GM21423 (cell line): ENCODE results near the gene CDCA8.
"Not testable (repeated sequence)": the region's sequence is repeated elsewhere in the genome, so short reads cannot be mapped to it uniquely, and the experiment has no call there.

Experiments
- ATAC-seq: cut with Tn5 transposase; IDR thresholded peaks from one replicate; pipeline ENCODE4 v1.9.1; 2021; ENCODE audit warnings: mild to moderate bottlenecking, moderate library complexity; ENCODE audit not compliant: unreplicated experiment

The CDCA8 gene

GRCh38 chr1:37672136-37672870, 20.0 kb upstream of the CDCA8 start:
- ATAC-seq, result no peak

- ATAC-seq, result no peak
Measured at GRCh38 chr1:37673920-37674319, 18.4 kb upstream of the CDCA8 start.

GRCh38 chr1:37676281-37677142, 15.8 kb upstream of the CDCA8 start:
- ATAC-seq, result peak; percentile 60

GRCh38 chr1:37677143-37677439, 15.2 kb upstream of the CDCA8 start:
- no peak for ATAC-seq

GRCh38 chr1:37677808-37678207, 14.5 kb upstream of the CDCA8 start:
- ATAC-seq, result no peak

- ATAC-seq, result no peak
Measured at GRCh38 chr1:37680933-37681332, 11.4 kb upstream of the CDCA8 start.

GRCh38 chr1:37682334-37682987, 9.9 kb upstream of the CDCA8 start:
- ATAC-seq, result no peak

GRCh38 chr1:37684182-37684581, 8.1 kb upstream of the CDCA8 start:
- not testable (repeated sequence) for ATAC-seq

GRCh38 chr1:37685722-37686121, 6.6 kb upstream of the CDCA8 start:
- ATAC-seq, result no peak

- not testable (repeated sequence) for ATAC-seq
Measured at GRCh38 chr1:37687764-37688163, 4.6 kb upstream of the CDCA8 start.

GRCh38 chr1:37688926-37689325, 3.4 kb upstream of the CDCA8 start:
- ATAC-seq, result no peak

GRCh38 chr1:37691497-37692077, 729 bp upstream of the CDCA8 start:
- peak; percentile 0 for ATAC-seq

- ATAC-seq, result no peak
Measured at GRCh38 chr1:37692834-37693175, 489 bp downstream of the CDCA8 start.

GRCh38 chr1:37697090-37697489, 4.8 kb downstream of the CDCA8 start:
- no peak for ATAC-seq

GRCh38 chr1:37697737-37698136, 5.4 kb downstream of the CDCA8 start:
- ATAC-seq, result no peak

- ATAC-seq, result no peak
Measured at GRCh38 chr1:37699147-37699546, 6.8 kb downstream of the CDCA8 start.

- ATAC-seq, result no peak
Measured at GRCh38 chr1:37701051-37701450, 8.7 kb downstream of the CDCA8 start.

GRCh38 chr1:37703061-37703460, 10.7 kb downstream of the CDCA8 start:
- ATAC-seq, result no peak

- no peak for ATAC-seq
Measured at GRCh38 chr1:37704966-37705365, 12.7 kb downstream of the CDCA8 start.

- no peak for ATAC-seq
Measured at GRCh38 chr1:37705399-37705798, 13.1 kb downstream of the CDCA8 start.

GRCh38 chr1:37708471-37708870, 16.2 kb downstream of the CDCA8 start:
- no peak for ATAC-seq

- ATAC-seq, result no peak
Measured at GRCh38 chr1:37714226-37714625, 21.9 kb downstream of the CDCA8 start.
